Activated CD4-positive, alpha-beta T cell treated with anti-CD3 and anti-CD28 coated beads, Interleukin-2, amount 50 U/mL, for 4 hours (primary cell): ENCODE measurements around the gene MSGN1.

Source experiments
- DNase-seq, 2 experiments: peaks; one replicate each; pipeline ENCODE4 v3.0.0-alpha.2; 2020

The MSGN1 gene

DNA sequence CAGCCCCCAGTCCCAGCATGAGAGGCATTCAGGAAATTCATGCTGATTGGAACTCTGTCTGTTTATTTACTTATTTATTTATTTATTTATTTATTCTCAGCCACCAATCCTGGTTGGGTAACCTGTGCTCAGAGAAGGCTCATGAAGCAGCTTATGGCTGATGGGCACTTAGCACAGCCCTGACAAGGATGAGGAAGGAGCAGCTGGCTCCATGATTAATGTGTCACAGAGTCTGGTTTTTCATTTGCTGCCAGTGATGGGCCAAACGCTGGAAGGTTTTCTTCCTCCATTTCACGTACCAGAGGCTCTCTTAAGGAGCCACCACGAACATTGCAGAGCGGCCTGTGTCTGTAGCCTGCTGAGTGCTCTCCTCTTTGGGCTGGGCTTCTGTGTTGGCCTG lies 33.9 kb downstream of the MSGN1 start:
- no peak for DNase-seq

DNA sequence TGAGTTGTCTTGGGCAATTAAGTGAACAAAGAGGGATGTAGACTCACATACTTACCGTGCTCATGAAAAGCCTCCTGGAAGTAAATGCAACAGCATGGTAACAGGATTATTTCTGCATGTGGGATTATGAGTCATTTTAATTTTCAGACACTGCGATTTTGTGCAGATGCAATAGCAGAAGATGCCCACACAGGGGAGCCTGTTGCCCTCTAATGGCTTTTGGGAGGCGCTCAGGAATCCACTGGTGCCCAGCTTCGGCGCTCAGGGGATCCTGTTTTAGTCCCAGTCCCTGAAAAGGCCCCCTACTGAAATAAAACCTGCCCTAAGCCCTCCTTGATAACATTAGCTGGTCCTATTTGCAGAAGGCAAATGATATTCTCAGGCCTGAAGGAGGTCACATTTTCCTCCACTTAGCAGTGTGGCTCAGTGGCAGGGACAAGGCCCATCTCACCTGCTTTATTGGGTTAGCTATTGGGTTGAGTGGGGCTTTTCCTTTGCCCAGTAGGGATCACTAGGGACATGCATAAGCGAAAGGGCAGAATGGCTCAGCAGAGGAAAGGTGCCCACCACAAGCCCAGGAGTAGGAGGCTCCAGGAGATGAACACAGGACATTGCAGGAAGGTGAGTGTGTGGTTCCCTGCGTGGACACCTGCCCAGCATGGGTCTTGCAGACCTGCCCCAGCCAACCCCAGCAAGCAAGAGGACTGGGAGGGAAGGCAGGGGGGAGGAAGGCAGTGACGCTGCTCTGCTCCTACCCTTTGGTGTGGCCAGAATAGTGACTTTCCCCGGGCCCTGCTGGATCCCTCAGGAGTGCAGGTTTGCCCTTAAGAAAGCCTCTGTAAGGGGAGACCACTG lies 35.7 kb downstream of the MSGN1 start:
- DNase-seq = no peak

GRCh38 chr2:17853799-17854198 lies 37.5 kb downstream of the MSGN1 start:
- DNase-seq = no peak

GRCh38 chr2:17857021-17857420 lies 40.8 kb downstream of the MSGN1 start:
- no peak for DNase-seq

GRCh38 chr2:17858064-17858463 lies 41.8 kb downstream of the MSGN1 start:
- DNase-seq = no peak

DNA sequence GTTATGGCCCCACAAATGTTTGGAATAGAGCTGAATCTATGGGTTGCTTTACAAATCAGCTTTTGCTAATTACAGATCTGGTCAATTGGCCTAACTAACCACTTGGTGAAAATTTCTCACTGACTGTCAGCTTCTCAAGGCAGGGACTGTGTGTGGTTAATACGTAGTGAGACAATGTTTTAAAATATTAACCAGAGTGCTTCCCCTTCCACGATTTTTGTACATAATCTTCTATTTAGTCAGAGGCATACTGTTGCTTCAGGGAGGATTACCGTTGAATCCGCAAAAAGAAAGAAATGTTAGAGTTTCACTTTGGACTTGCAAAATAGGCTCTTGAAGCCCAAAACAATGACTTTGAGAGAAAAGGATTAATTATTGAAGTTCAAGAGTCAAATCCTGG lies 47.3 kb downstream of the MSGN1 start:
- no peak for DNase-seq

DNA sequence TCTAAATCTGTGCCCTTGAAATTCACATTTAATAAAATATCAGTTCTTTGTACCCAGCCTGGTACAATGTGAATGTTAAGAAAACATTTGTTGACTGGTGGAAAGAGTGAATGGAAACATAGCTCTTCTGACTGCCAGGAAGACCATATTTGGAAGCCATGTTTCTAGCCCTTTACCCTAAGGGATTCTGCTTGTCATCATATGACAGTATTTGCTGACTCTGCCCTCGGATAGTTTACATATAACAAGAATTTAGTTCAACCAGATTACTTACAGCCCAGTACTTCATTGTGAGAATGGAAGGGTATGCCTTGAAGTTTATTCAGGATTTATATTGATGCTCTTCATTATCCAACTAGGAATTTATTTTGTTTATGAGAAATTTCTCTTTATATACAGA lies 48.4 kb downstream of the MSGN1 start:
- no peak for DNase-seq

DNA sequence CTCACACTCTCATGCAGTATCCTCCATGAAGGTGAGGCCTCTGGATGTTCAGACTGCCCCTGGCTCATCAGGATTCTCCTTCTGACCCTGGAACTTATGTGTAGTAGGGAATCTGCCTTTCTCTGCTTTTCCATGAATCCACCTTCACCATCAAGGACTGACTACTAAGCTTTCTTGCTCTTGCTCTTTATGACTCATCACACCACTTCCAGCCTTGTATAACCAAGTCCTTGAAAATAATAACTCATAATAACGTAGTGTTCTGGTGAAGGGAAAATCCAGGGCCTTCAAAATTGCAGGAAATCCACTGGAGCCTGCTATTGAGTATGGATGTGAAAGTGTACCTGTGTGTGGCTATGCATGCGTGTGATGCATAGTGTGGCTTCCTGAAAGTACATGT lies 50.9 kb downstream of the MSGN1 start:
- no peak for DNase-seq
